ENCODE results near the gene EFL1. TPM values are rescaled to one million over a fixed set of nuclear protein-coding genes. Genes with fewer than 3 reads are reported as not detected.

The EFL1 gene
- polyA plus RNA-seq, 1 donor from 2014 or later, result 16.8 TPM

DNA sequence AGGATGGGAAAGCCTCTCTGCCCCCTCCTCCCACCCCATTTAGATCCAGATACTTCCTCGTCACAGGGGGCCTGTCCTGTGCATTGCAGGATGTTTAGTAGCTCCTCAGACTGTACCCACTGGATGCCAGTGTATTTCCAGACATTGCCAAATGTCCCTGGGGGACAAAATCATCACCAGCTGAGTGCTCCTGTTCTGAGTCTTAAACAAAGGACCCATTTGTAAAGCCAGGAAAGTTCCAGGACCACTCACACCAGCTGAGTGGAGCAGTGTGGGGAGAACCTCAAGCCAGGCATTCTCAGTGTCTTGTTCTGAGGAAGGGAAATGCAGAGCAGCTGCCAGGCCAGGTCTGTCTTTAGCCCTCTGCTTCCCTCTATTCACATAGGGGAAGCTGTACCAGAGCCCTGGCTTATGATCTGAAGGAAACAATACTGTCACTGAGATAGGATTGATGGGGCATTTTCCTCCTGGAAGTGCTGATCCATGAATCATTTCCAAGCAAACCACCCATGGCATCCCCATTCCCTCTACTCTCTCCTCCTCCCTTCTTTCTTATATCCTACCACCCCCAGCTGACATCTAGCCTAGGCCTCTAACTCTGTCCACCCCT is 149.3 kb downstream of the EFL1 start:
- no peak overlapping the region for H3K4me2 ChIP-seq (ENCODE audit: low read length)
- H3K9me2 ChIP-seq (ENCODE audit: insufficient read depth, low read length), result no peaks in the 10 kb centered on the region
- no peaks in the 10 kb centered on the region for H4K20me1 ChIP-seq (ENCODE audit: insufficient read depth)
- H3F3A ChIP-seq (ENCODE audit: insufficient read depth, low read length, poor library complexity, severe bottlenecking), result no peaks in the 10 kb centered on the region
- no peak for TF ChIP-seq MXI1 (conservative IDR thresholded peaks at IDR 0.05; ENCODE audit: poor library complexity, severe bottlenecking)
- no peak for TF ChIP-seq TAF1 (IDR thresholded peaks at IDR 0.05; ENCODE audit: low read depth)
- TF ChIP-seq POLR2AphosphoS5 (IDR thresholded peaks at IDR 0.05), result no peak
- H3K79me2 ChIP-seq (replicated peaks; ENCODE audit: insufficient read depth, low read length), result no peaks in the 10 kb centered on the region
- H3K9me3 ChIP-seq (ENCODE audit: low read length), result no peaks in the 10 kb centered on the region
- no peak overlapping the region for H2AFZ ChIP-seq (ENCODE audit: low read depth, low read length)
- no peak overlapping the region for H3K4me3 ChIP-seq (ENCODE audit: low read length)
- no peaks in the 10 kb centered on the region for H3K27me3 ChIP-seq (ENCODE audit: insufficient read depth, low read depth, low read length)
- H3K36me3 ChIP-seq (ENCODE audit: insufficient read depth, low read length), result no peaks in the 10 kb centered on the region
- H3K9ac ChIP-seq (ENCODE audit: low read length), result no peak overlapping the region
- H3K27ac ChIP-seq (ENCODE audit: low read length), result no peak overlapping the region

DNA sequence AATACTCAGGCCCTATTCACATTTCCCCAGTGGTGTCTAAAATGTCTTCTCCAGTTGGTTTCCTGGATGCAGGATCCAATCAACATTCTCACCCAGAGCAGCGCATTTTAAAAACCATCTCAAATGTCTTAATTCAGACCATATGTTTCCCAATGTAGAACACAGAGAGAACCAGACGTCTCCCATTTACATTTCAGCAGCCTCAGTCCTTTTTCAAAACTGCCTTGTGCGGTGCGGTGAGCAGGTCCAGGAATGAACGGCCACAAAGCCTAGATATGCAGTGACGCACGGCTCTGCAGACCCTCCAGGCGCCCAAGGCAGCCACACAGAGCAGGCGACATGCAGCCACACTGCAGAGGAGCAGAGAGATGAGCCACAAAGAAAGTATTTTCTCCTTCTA is 150.6 kb downstream of the EFL1 start:
- H4K20me1 ChIP-seq (ENCODE audit: insufficient read depth), result no peaks in the 10 kb centered on the region
- H2AFZ ChIP-seq (ENCODE audit: low read depth, low read length), result no peak overlapping the region
- no peak overlapping the region for H3K4me2 ChIP-seq (ENCODE audit: low read length)
- no peaks in the 10 kb centered on the region for H3K36me3 ChIP-seq (ENCODE audit: insufficient read depth, low read length)
- no peak overlapping the region for H3K9ac ChIP-seq (ENCODE audit: low read length)
- H3F3A ChIP-seq (ENCODE audit: insufficient read depth, low read length, poor library complexity, severe bottlenecking), result no peaks in the 10 kb centered on the region
- H3K27me3 ChIP-seq (ENCODE audit: insufficient read depth, low read depth, low read length), result no peaks in the 10 kb centered on the region
- TF ChIP-seq, protein P1, sequence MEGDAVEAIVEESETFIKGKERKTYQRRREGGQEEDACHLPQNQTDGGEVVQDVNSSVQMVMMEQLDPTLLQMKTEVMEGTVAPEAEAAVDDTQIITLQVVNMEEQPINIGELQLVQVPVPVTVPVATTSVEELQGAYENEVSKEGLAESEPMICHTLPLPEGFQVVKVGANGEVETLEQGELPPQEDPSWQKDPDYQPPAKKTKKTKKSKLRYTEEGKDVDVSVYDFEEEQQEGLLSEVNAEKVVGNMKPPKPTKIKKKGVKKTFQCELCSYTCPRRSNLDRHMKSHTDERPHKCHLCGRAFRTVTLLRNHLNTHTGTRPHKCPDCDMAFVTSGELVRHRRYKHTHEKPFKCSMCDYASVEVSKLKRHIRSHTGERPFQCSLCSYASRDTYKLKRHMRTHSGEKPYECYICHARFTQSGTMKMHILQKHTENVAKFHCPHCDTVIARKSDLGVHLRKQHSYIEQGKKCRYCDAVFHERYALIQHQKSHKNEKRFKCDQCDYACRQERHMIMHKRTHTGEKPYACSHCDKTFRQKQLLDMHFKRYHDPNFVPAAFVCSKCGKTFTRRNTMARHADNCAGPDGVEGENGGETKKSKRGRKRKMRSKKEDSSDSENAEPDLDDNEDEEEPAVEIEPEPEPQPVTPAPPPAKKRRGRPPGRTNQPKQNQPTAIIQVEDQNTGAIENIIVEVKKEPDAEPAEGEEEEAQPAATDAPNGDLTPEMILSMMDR (IDR thresholded peaks at IDR 0.05; ENCODE audit: poor library complexity, severe bottlenecking), result no peak
- TF ChIP-seq RAD21 (conservative IDR thresholded peaks at IDR 0.05), result no peak
- H3K27ac ChIP-seq (ENCODE audit: low read length), result no peak overlapping the region
- H3K9me3 ChIP-seq (ENCODE audit: low read length), result no peaks in the 10 kb centered on the region
- H3K9me2 ChIP-seq (ENCODE audit: insufficient read depth, low read length), result no peaks in the 10 kb centered on the region
- H3K4me3 ChIP-seq (ENCODE audit: low read length), result no peak overlapping the region
- no peaks in the 10 kb centered on the region for H3K79me2 ChIP-seq (replicated peaks; ENCODE audit: insufficient read depth, low read length)

DNA sequence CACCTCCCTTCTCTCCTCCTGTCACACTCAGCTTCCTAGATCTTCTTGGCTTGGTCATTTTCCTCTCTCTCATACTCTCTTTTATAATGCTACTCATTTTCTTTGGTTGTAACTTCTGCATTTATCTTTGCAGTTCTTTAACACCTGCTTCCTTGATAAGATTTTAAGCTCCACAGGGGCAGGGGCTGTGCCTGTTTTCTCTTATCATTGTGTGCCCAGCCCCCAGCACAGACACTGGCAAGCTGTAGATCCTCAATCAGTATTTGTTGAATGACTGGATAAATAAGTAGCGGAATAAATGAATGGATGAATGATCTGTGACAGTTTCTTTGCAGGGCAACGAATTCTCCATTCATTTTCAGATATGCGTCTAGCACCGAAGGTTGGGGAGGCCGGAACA is 152.4 kb downstream of the EFL1 start:
- H2AFZ ChIP-seq (ENCODE audit: low read depth, low read length), result no peak overlapping the region
- H3F3A ChIP-seq (ENCODE audit: insufficient read depth, low read length, poor library complexity, severe bottlenecking), result no peaks in the 10 kb centered on the region
- H3K79me2 ChIP-seq (replicated peaks; ENCODE audit: insufficient read depth, low read length), result no peaks in the 10 kb centered on the region
- no peaks in the 10 kb centered on the region for H3K36me3 ChIP-seq (ENCODE audit: insufficient read depth, low read length)
- no peak overlapping the region for H3K4me3 ChIP-seq (ENCODE audit: low read length)
- H3K4me2 ChIP-seq (ENCODE audit: low read length), result no peak overlapping the region
- H3K27me3 ChIP-seq (ENCODE audit: insufficient read depth, low read depth, low read length), result no peaks in the 10 kb centered on the region
- no peak overlapping the region for H3K9ac ChIP-seq (ENCODE audit: low read length)
- H4K20me1 ChIP-seq (ENCODE audit: insufficient read depth), result no peaks in the 10 kb centered on the region
- no peak for TF ChIP-seq SMC3 (conservative IDR thresholded peaks at IDR 0.05; ENCODE audit: poor library complexity)
- TF ChIP-seq, protein P1 (IDR thresholded peaks at IDR 0.05; ENCODE audit: poor library complexity, severe bottlenecking), result no peak
- TF ChIP-seq POLR2AphosphoS5 (IDR thresholded peaks at IDR 0.05), result no peak
- no peak for TF ChIP-seq TAF1 (IDR thresholded peaks at IDR 0.05; ENCODE audit: low read depth)
- TF ChIP-seq EP300 (conservative IDR thresholded peaks at IDR 0.05; ENCODE audit: poor library complexity, severe bottlenecking), result no peak
- TF ChIP-seq, protein P2, sequence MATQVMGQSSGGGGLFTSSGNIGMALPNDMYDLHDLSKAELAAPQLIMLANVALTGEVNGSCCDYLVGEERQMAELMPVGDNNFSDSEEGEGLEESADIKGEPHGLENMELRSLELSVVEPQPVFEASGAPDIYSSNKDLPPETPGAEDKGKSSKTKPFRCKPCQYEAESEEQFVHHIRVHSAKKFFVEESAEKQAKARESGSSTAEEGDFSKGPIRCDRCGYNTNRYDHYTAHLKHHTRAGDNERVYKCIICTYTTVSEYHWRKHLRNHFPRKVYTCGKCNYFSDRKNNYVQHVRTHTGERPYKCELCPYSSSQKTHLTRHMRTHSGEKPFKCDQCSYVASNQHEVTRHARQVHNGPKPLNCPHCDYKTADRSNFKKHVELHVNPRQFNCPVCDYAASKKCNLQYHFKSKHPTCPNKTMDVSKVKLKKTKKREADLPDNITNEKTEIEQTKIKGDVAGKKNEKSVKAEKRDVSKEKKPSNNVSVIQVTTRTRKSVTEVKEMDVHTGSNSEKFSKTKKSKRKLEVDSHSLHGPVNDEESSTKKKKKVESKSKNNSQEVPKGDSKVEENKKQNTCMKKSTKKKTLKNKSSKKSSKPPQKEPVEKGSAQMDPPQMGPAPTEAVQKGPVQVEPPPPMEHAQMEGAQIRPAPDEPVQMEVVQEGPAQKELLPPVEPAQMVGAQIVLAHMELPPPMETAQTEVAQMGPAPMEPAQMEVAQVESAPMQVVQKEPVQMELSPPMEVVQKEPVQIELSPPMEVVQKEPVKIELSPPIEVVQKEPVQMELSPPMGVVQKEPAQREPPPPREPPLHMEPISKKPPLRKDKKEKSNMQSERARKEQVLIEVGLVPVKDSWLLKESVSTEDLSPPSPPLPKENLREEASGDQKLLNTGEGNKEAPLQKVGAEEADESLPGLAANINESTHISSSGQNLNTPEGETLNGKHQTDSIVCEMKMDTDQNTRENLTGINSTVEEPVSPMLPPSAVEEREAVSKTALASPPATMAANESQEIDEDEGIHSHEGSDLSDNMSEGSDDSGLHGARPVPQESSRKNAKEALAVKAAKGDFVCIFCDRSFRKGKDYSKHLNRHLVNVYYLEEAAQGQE (IDR thresholded peaks at IDR 0.05; ENCODE audit: borderline replicate concordance), result no peak
- TF ChIP-seq MXI1 (conservative IDR thresholded peaks at IDR 0.05; ENCODE audit: poor library complexity, severe bottlenecking), result no peak
- TF ChIP-seq EZH2 (IDR thresholded peaks at IDR 0.05; ENCODE audit: borderline replicate concordance, insufficient read depth, low read length, poor library complexity, severe bottlenecking), result no peak
- no peak for TF ChIP-seq RAD21 (conservative IDR thresholded peaks at IDR 0.05)
- H3K9me2 ChIP-seq (ENCODE audit: insufficient read depth, low read length), result no peaks in the 10 kb centered on the region
- H3K27ac ChIP-seq (ENCODE audit: low read length), result no peak overlapping the region
- no peaks in the 10 kb centered on the region for H3K9me3 ChIP-seq (ENCODE audit: low read length)
